KMS-11 (cell line): Measurements from ENCODE around the gene SCN3A.
A peak's percentile ranks its signal among the peaks of the same experiment; 100 is the strongest.

ENCODE experiments used
- H2AFZ ChIP-seq: fragments of 200-600 bp; sonication (generic); 2 replicates; pipeline ENCODE4 v1.6.1; 2016; ENCODE audit warnings: antibody characterized with exemption, mixed run types, low read depth
- H3K27ac ChIP-seq: fragments of 200-600 bp; sonication (generic); 2 replicates; pipeline ENCODE4 v1.6.1; 2016; ENCODE audit warnings: mild to moderate bottlenecking, mixed run types
- H3K27me3 ChIP-seq: fragments of 200-600 bp; sonication (generic); 2 replicates; pipeline ENCODE4 v1.6.1; 2017; ENCODE audit warnings: mild to moderate bottlenecking, low read depth, mixed run types, moderate library complexity; ENCODE audit not compliant: insufficient read depth
- H3K36me3 ChIP-seq: fragments of 200-600 bp; sonication (generic); 2 replicates; pipeline ENCODE4 v1.6.1; 2017; ENCODE audit warnings: mild to moderate bottlenecking, mixed run types; ENCODE audit not compliant: insufficient read depth
- H3K4me1 ChIP-seq: fragments of 200-600 bp; sonication (generic); 2 replicates; pipeline ENCODE4 v1.6.1; 2016; ENCODE audit warnings: mild to moderate bottlenecking, low read depth, mixed run types; ENCODE audit not compliant: poor library complexity, severe bottlenecking
- H3K4me2 ChIP-seq: fragments of 200-600 bp; sonication (generic); 2 replicates; pipeline ENCODE4 v1.7.0; 2016; ENCODE audit warnings: mild to moderate bottlenecking, mixed run types
- H3K4me3 ChIP-seq: fragments of 200-600 bp; sonication (generic); IDR thresholded peaks from 2 replicates; pipeline ENCODE4 v1.6.1; 2017; ENCODE audit warnings: low read depth, low read length, mixed read lengths; ENCODE audit not compliant: insufficient read depth
- H3K79me2 ChIP-seq: fragments of 200-600 bp; sonication (generic); 2 replicates; pipeline ENCODE4 v1.6.1; 2016; ENCODE audit warnings: low read depth, mixed run types; ENCODE audit not compliant: insufficient read depth
- H3K9ac ChIP-seq: fragments of 200-600 bp; sonication (generic); 2 replicates; pipeline ENCODE4 v1.6.1; 2016; ENCODE audit warnings: mild to moderate bottlenecking, mixed run types
- H4K20me1 ChIP-seq: fragments of 200-600 bp; sonication (generic); 2 replicates; pipeline ENCODE4 v1.6.1; 2016; ENCODE audit warnings: mild to moderate bottlenecking, mixed run types; ENCODE audit not compliant: insufficient read depth
- CTCF ChIP-seq: fragments of 200-600 bp; sonication (generic); conservative IDR thresholded peaks from 2 replicates; pipeline ENCODE4 v1.6.1; 2017; ENCODE audit warnings: low read depth, mild to moderate bottlenecking, antibody characterized with exemption, low read length, moderate library complexity, mixed read lengths

Gene SCN3A

GRCh38 chr2:165147186-165148045 is 56.4 kb downstream of the SCN3A start:
- Histone ChIP-seq H3K4me2 (no peak overlapping the region), H3K27ac (no peak overlapping the region)

GRCh38 chr2:165144315-165144714 is 59.5 kb downstream of the SCN3A start:
- Histone ChIP-seq H2AFZ (no peak overlapping the region), H3K27me3 (no peaks in the 10 kb centered on the region), H4K20me1 (no peaks in the 10 kb centered on the region), H3K4me2 (no peak overlapping the region), H3K27ac (no peak overlapping the region), H3K9ac (no peak overlapping the region), H3K79me2 (no peaks in the 10 kb centered on the region), H3K36me3 (no peaks in the 10 kb centered on the region), H3K4me3 (no peak overlapping the region), H3K4me1 (peaks cover 22% of the 10 kb centered on the region)
- TF ChIP-seq CTCF, result no peak

More at GRCh38 chr2:165147186-165148045, 56.4 kb downstream of the SCN3A start:
- H3K36me3 ChIP-seq, result no peaks in the 10 kb centered on the region
- no peaks in the 10 kb centered on the region for H4K20me1 ChIP-seq
- peaks cover 35% of the 10 kb centered on the region for H3K4me1 ChIP-seq
- no peaks in the 10 kb centered on the region for H3K79me2 ChIP-seq
- H2AFZ ChIP-seq, result no peak overlapping the region
- H3K9ac ChIP-seq, result no peak overlapping the region
- H3K27me3 ChIP-seq, result no peaks in the 10 kb centered on the region
- TF ChIP-seq CTCF, result no peak
- H3K4me3 ChIP-seq, result no peak overlapping the region

- no peak overlapping the region for H2AFZ ChIP-seq
- H3K36me3 ChIP-seq, result no peaks in the 10 kb centered on the region
- H3K9ac ChIP-seq, result no peak overlapping the region
- no peaks in the 10 kb centered on the region for H3K79me2 ChIP-seq
- no peak overlapping the region for H3K27ac ChIP-seq
- no peak overlapping the region for H3K4me3 ChIP-seq
- H3K4me2 ChIP-seq, result no peak overlapping the region
- H3K27me3 ChIP-seq, result no peaks in the 10 kb centered on the region
- peak; percentile 46 for TF ChIP-seq CTCF
- H4K20me1 ChIP-seq, result no peaks in the 10 kb centered on the region
- H3K4me1 ChIP-seq, result no peaks in the 10 kb centered on the region
Measured at GRCh38 chr2:165141601-165142354, 62.1 kb downstream of the SCN3A start.

- no peak overlapping the region for H3K27ac ChIP-seq
- H3K9ac ChIP-seq, result no peak overlapping the region
- peaks cover 4% of the 10 kb centered on the region for H3K4me1 ChIP-seq
- no peak overlapping the region for H2AFZ ChIP-seq
- TF ChIP-seq CTCF, result no peak
- H4K20me1 ChIP-seq, result no peaks in the 10 kb centered on the region
- no peaks in the 10 kb centered on the region for H3K27me3 ChIP-seq
- H3K4me2 ChIP-seq, result no peak overlapping the region
- no peak overlapping the region for H3K4me3 ChIP-seq
- H3K79me2 ChIP-seq, result no peaks in the 10 kb centered on the region
- H3K36me3 ChIP-seq, result no peaks in the 10 kb centered on the region
Measured at GRCh38 chr2:165126244-165126643, 77.6 kb downstream of the SCN3A start.
